Calu3 (cell line): Measurements from ENCODE around the gene SEMA3E. TPM values are rescaled to one million over a fixed set of nuclear protein-coding genes. Genes with fewer than 3 reads are reported as not detected.

ENCODE experiments used
- BruUV-seq: library from RNA; stranded (reverse); fragments of 400-500 nt; replicated peaks from 2 replicates; lab custom pipeline; 2021; lab: Mats Ljungman, UMichigan
- CTCF ChIA-PET: fragments of 300-600 bp; sonication (Branson Sonifier 250); formaldehyde crosslinking; loops from one replicate; lab custom pipeline; 2022; ENCODE audit warnings: antibody characterized with exemption; lab: Charles Lee
- DNase-seq: peaks from one replicate; pipeline ENCODE4 v3.0.0; 2022
- H3K27ac Mint-ChIP-seq: one replicate; pipeline ENCODE4 v1.8.0; 2022; ENCODE audit warnings: mixed read lengths; ENCODE audit not compliant: unreplicated experiment
- H3K27me3 Mint-ChIP-seq: one replicate; pipeline ENCODE4 v1.8.0; 2022; ENCODE audit warnings: mixed read lengths; ENCODE audit not compliant: unreplicated experiment
- H3K36me3 Mint-ChIP-seq: one replicate; pipeline ENCODE4 v1.8.0; 2022; ENCODE audit warnings: mild to moderate bottlenecking, moderate library complexity, mixed read lengths; ENCODE audit not compliant: insufficient read depth, unreplicated experiment
- H3K4me1 Mint-ChIP-seq: one replicate; pipeline ENCODE4 v1.8.0; 2022; ENCODE audit warnings: mild to moderate bottlenecking, low read depth, mixed read lengths; ENCODE audit not compliant: unreplicated experiment
- H3K4me3 Mint-ChIP-seq: one replicate; pipeline ENCODE4 v1.8.0; 2022; ENCODE audit warnings: mild to moderate bottlenecking, low read depth, moderate library complexity, mixed read lengths; ENCODE audit not compliant: unreplicated experiment
- H3K9me3 Mint-ChIP-seq: one replicate; pipeline ENCODE4 v1.8.0; 2022; ENCODE audit warnings: low read depth, mixed read lengths; ENCODE audit not compliant: unreplicated experiment
- CTCF ChIP-seq: fragments of 200-600 bp; IDR thresholded peaks from one replicate; pipeline ENCODE4 v1.8.0; 2022; ENCODE audit warnings: antibody characterized with exemption; ENCODE audit not compliant: unreplicated experiment
- intact Hi-C: fragments of 100-400 bp; cut with micrococcal nuclease; formaldehyde crosslinking; loops from one replicate; pipeline ENCODE4 v1.10.0; 2022; ENCODE audit not compliant: unreplicated experiment
- total RNA-seq: library from RNA; stranded (reverse); gene quantifications from 2 replicates; pipeline ENCODE4 v1.2.3, GENCODE V29; 2022

Gene SEMA3E
- total RNA-seq, 1 experiment from 2014 or later, result 24.4 TPM

- H3K36me3 Mint-ChIP-seq, result no peaks in the 10 kb centered on the region
- intact Hi-C loops, result no loop called here
- DNase-seq, result no peak
- no peak for TF ChIP-seq CTCF
- H3K4me3 Mint-ChIP-seq, result no peak overlapping the region
- CTCF ChIA-PET, result no interaction called here
- no peak overlapping the region for H3K27ac Mint-ChIP-seq
- H3K4me1 Mint-ChIP-seq, result peaks cover under 1% of the 10 kb centered on the region
- H3K27me3 Mint-ChIP-seq, result no peaks in the 10 kb centered on the region
- BruUV-seq, result no TSS peak
- H3K9me3 Mint-ChIP-seq, result no peaks in the 10 kb centered on the region
These were observed 44.3 kb upstream of the SEMA3E start for GRCh38 chr7:83693256-83693655.

- intact Hi-C loops, result no loop called here
- DNase-seq, result no peak
- no peaks in the 10 kb centered on the region for H3K9me3 Mint-ChIP-seq
- no peaks in the 10 kb centered on the region for H3K27me3 Mint-ChIP-seq
- no peak overlapping the region for H3K4me3 Mint-ChIP-seq
- H3K27ac Mint-ChIP-seq, result no peak overlapping the region
- H3K36me3 Mint-ChIP-seq, result no peaks in the 10 kb centered on the region
- TF ChIP-seq CTCF, result no peak
- no peaks in the 10 kb centered on the region for H3K4me1 Mint-ChIP-seq
- CTCF ChIA-PET, result no interaction called here
- no TSS peak for BruUV-seq
These were observed 42.2 kb upstream of the SEMA3E start for GRCh38 chr7:83691095-83691494.

GRCh38 chr7:83689855-83690254 lies 40.9 kb upstream of the SEMA3E start:
- Mint-ChIP-seq H3K27ac (no peak overlapping the region), H3K4me1 (peaks cover 7% of the 10 kb centered on the region), H3K36me3 (peaks cover 3% of the 10 kb centered on the region), H3K27me3 (no peaks in the 10 kb centered on the region), H3K9me3 (no peaks in the 10 kb centered on the region), H3K4me3 (no peak overlapping the region)
- intact Hi-C loops, result no loop called here
- CTCF ChIA-PET, result no interaction called here
- no TSS peak for BruUV-seq
- DNase-seq, result no peak
- TF ChIP-seq CTCF, result no peak

- TF ChIP-seq CTCF, result no peak
- no peaks in the 10 kb centered on the region for H3K9me3 Mint-ChIP-seq
- no peak for DNase-seq
- peaks cover 6% of the 10 kb centered on the region for H3K36me3 Mint-ChIP-seq
- H3K27ac Mint-ChIP-seq, result no peak overlapping the region
- intact Hi-C loops, result no loop called here
- no peak overlapping the region for H3K4me3 Mint-ChIP-seq
- no peaks in the 10 kb centered on the region for H3K27me3 Mint-ChIP-seq
- CTCF ChIA-PET, result no interaction called here
- peaks cover 11% of the 10 kb centered on the region for H3K4me1 Mint-ChIP-seq
- BruUV-seq, result no TSS peak
These were observed 37.5 kb upstream of the SEMA3E start for GRCh38 chr7:83686416-83686815.
